SK-N-DZ (cell line): Measurements from ENCODE around the gene ADARB2.
A peak's percentile ranks its signal among the peaks of the same experiment; 100 is the strongest.

Source experiments
- DNase-seq: peaks from one replicate; pipeline ENCODE4 v3.0.0-alpha.2; 2015; ENCODE audit warnings: low spot score

Gene ADARB2

DNA sequence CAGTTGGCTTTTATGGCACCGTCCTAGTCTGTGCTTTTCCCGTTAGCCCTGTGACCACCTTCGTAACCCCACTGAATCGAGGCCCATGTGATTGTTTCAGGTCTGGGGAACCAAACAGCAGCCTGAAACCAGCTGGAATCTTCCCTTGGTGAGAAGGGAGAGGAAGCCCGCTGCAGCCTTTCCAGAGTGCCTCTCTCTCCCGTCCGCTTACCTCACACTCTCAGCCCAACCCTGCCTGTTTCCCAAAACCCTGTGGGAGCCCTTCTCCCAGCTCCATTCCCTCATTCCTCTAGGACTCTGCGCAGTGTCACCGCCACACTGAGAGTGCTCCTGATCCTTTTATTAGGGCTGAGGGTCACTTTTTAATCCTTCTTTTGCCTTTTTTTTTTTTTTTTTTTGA lies 541.5 kb downstream of the ADARB2 start:
- DNase-seq: no peak

DNA sequence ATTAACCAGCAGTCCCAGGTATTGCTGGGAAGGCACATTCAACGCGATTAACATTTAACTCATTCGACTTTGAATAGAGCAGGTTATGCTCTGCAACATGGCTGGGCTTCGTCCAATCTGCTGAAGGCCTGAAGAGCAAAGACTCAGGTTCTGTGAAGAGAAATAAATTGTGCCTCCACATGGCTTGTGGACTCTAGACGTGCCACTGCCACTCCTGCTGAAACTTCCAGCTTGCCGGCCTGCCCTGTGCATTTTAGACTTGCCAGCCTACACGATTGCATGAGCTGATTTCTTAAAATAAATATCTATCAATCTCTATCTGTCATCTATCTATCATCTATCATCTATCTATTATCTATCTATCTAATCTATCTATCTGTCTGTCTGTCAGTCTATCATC lies 543.2 kb downstream of the ADARB2 start:
- DNase-seq: no peak

DNA sequence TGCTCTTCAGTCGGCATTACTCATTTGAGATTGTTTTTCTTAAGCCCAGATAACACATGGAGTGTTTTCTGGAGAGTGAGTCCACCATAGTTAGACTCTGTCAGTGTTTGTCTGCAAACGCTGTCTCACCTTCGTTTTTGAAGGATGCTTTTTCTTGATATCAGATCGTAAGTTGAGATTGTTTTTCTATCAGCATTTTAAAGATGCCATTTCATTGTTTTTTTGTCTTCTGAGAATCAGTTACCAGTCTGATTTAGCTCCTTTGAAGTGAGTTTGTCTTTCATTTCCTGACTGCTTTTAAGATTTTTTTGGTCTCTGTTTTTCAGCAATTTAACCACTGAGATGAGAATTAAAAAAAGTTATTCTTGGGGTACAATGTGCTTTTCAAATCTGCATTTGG lies 543.8 kb downstream of the ADARB2 start:
- no peak for DNase-seq

DNA sequence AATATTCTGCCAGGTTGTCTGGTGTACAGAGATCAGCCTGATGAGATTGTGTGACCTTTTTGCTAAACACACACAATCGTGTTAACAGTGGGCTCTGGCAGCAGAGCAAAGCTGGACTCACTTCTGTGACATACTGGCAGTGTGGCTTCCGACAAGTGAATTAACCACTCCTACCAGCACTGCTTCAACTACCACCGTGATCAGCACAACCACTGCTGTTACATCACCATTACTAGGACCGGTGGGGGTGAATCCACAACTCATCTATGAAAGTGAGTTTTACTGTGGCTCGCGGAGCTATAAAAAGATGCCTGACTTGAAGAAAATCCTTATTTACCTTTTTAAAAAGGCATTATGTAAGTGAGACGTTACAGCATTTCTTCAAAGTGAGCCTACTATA lies 545.6 kb downstream of the ADARB2 start:
- no peak for DNase-seq

DNA sequence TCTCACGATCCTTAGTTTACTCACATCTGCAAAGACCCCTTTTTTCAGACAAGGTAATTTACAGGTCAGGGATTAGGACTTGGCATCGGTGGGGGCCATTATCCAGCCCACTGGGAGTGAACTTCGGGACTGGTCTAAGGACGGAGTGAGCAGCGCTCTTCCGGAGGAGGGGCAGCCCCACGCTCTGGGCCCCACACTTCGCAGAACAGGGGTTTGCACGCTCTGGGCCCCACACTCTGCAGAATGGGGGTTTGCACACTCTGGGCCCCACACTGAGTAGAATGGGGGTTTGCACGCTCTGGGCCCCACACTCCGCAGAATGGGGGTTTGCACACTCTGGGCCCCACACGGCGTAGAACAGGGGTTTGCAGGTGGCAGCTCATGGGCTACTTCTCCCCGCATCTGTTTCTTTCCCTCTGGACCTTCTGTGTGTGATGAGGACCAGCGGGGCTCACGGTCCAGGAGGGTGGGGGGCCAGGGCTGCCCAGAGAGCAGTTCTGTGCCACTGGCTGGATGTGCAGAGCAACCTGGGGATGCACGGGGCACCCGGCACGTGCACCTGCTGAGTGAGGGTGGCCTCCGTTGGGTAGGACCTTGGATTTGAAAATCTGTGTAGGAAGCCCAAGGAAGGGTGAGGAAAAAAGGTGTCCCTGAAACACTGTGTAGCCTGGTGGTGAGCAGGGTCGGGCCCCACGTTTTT lies 546.4 kb downstream of the ADARB2 start:
- no peak for DNase-seq

DNA sequence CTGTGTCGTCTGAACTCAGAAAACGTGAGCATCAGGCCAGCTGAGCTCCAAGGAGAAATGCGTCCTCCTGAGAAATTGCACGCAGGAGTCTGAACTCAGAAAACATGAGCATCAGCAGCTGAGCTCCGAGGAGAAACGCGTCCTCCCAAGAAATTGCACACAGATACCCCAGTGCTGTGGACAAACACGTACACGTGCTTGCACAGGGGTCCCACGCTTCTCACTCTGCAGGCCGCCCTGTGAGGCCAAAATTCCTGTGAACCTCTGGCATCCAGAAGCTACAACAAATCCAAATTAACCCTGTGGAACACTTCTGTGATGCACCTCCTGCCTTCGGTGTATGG lies 547.3 kb downstream of the ADARB2 start:
- no peak for DNase-seq

DNA sequence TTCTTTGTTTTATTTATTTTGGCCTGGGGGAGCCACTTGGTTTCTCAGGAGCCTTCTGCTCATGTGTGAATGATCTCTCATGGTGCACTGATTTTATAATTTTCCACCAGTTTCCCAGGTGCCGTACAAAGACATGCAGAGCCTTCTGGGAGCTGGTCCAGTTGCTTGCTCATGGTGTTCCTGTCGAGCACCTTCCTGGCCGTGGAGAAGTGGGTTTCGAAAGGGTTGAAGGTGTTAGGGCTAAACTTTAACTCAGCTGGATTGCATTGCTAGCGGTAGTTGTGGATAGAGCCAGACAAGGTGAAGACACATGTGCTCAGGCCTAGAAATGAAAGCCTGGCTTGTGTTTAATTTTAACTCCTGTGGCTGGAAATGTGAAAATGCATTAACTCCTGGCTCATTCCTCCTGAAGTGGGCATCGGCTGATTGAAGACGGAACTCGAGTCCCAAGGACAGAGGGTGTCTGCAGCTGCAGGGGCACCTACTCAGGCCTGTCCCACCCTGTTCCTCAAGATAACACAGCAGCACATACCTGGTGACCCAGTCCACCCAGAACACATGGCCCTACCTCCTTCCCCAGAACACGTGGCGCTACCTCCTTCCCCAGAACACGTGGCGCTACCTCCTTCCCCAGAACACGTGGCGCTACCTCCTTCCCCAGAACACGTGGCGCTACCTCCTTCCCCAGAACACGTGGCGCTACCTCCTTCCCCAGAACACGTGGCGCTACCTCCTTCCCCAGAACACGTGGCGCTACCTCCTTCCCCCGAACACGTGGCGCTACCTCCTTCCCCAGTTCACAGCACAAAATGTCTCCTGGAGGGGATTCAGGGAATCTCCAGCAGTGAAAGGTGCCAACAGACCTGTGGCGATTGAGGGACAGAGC lies 547.9 kb downstream of the ADARB2 start:
- DNase-seq: no peak

DNA sequence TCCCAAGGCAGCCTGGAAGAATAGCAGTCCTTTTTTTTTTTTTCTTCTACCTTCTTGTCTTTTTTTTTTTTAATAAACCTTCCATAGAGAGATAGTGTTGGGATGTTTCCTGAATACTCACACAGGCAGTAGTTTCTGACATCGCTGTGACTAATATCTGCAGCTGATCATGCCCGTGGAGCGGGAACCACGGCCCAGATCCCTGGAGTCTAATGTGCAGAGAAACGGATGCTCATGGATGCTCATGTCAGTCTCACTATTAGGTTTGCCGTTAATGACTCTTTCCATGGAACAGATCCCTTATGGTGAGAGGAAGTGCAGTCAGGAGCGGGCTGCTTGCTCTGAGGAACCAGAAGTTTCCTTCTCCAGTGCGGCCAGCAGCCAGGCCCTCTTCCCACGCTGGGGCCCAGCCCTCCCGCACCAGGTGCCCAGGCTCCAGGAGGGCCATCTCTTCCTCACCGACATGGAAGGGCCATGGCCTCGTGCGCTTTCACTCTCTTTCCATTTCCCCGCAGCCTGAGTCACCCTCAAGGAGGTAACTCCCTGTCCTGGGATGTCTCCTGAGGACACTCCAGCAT lies 548.7 kb downstream of the ADARB2 start:
- DNase-seq: no peak

DNA sequence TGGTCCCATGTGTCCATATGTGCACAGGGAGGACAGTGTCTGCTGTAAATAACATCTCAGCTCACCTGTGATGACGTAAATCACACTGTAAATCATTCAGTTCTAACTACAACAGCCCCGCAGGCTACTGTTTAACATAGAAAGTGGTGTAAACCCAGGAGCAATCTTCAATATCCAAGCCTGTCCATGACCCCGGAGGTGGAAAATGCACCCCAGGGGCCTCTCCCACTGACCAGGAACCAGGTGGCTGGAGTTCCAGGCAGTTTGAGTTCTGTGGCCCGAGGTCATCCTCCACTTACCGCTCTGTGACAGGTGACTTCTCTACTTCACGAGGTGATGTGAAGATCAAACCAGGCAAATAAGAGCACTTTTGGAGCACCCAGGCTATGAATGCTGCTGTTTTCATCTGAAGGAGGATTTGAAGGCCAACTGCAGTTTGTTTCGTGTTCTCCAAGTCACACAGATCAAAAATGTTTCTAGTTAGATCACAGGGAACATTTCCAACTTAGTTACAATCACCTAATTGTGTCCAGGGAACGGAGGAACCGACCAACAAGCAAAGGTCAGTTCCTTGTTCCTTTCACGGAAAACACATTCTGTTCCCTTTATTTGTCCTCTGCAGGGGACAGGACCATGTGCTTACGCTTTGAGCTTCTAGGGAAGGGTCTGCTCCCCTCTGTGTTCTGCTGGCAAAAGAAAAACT lies 549.3 kb downstream of the ADARB2 start:
- DNase-seq: no peak

DNA sequence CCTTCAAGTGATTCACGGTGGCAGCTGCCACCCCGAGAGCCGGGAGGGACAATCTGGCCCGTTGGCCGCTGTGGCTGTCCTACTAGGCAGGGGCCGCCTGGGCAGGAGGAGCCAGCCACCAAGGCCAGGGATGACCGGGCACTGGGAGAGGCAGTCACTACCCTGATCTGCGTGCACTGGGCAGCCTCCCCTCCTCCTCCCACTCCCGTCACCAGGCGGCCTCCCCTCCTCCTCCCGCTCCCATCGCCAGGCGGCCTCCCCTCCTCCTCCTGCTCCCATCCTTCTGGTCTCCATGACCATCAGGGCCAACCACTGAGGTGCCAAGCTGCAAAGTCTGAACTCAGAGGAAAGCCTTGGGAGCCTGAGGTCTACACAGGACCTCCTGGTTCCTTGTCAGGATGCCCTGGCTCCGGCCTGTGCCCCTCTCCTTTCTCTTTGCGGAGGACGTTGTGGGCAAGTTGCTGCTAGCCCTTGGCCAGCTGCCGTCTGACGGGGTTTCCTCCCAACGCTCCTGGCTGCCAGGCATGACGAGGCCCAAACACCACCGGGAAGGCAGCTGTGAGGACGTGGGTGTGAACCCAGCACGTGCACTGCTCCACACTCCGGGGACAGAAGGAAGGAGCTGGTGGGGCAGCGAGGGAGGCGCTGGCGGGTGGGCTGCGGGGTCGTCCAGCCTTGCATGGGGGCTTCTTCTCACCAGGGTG lies 550.0 kb downstream of the ADARB2 start:
- no peak for DNase-seq

DNA sequence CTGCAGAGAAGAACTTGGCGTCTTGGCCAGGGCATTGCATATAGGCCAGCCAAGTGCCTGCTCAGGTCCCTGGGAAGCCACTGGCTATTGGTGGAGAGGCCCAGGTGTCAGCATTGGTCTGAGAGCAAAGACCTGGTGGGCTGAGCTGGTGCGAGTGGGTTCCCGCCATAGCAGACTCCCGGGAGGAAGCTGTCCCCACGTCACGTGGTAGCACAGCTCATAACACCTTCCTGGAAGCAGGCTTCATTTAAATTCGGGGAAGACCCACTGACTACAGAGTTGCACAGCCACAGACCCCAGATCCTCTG lies 550.7 kb downstream of the ADARB2 start:
- DNase-seq: no peak

DNA sequence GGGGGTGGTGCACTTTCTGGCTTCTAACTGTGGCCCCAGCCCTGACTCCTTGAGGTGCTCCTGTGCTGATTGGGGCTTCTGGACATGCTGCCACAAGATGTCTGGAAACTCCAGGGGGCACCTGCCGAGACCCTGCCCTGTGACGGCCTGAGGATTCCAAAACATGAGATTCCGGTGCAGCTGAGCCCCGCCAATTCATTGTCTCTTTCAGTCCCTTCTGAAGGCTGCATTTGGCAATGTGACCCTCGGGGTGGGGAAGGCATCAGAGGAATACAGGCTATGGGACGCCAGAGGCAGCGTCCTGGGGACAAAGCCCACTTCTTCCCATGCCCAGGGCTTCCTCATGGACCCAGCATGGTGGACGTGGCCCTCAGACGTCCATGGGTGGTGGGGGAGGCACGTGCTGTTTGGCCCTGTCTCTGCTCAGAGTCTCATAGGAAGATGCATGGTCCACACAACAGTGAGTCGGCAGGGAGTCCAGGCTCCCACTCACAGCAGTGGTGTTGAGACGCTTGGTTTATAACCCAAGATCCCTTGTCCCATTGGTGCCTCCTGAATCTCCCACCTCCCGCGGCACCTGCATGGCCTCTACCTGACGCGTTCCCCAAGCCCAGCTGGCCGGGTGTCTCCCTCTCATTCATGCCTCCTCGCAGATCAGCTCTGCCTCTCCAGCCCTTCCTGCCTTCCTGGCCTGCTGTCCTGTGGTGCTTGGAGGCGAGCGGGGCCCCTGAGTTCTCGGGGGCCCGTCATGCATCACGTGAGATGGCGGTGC lies 551.2 kb downstream of the ADARB2 start:
- no peak for DNase-seq

DNA sequence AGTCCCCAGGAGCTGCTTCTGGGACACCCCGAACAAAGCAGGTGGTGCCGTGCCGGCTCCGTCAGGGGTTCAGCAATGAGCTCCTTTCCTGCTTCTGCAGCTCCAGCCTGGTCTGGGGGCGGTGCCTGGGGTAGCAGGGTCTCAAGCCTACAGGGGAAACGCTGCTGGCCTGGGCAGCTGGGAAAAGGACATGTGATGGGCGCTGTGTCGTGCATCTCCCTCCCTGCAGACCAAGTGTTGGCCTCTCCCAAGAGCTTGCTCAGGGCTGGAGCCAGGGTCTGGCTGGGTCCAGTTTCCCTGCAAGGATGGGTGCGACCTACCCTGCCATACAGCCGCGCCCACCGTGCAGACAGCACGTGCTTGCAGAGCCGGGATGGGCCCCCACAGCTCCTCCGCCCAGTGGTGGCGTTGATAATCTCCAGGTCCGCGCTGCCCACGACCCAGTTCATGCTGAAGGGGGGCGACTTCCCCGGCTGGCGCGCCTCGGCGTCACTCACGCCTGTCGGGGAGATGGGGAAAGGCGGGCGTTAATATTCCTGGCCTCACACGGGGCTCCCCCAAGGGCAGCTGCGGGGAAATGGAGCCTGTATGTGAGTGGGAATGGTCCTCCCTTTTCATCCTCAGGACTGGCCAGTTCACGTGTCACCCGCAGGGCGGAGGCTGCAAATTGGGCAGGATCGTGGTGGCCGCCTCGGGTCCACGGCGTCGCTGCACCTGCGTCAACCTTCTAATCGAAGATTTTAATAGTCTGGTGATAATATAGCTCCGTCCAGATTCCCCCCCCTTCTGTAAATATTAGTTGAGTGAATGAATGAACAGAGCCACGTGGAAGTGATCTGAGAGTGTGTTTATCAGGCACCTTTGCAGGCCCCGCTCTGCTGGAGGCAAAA lies 552.5 kb downstream of the ADARB2 start:
- no peak for DNase-seq

DNA sequence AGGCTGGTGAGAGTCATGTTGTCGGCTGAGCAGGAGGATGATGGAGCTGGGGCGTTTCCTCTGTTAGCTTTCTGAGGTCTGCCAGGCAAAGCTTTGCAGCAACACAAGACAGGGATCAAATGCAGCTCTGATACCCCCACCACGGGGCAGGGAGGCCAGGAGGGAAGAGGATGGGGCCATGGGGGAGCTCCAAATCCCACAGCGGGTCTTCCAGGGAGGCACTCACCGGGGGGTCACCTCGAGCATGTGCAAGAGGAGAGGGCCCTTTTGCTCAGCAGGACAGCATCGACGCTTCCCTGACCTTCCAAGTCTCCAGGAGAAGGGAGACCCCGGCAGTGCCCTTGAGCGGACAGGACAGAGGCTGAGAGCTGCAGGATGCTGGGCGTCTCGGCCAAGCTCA lies 553.6 kb downstream of the ADARB2 start:
- DNase-seq: no peak

DNA sequence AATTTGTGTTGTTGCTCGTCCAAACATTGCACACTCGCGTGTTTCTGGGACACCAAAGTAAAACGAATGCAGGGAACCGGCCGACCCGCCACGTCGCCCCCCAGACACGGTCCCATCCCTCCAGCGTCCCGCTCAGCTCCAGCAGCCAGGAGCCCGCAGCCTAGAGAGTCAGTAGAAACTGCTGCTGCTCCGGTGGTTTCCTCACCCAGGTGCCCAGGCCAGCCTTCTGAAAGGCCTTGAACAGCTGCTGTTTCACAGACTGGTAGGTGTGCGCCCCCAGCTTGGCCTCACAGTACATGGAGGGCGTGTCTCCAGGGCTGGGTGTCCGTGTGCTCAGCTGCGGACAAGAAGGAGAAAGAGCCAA lies 554.3 kb downstream of the ADARB2 start:
- DNase-seq: no peak

DNA sequence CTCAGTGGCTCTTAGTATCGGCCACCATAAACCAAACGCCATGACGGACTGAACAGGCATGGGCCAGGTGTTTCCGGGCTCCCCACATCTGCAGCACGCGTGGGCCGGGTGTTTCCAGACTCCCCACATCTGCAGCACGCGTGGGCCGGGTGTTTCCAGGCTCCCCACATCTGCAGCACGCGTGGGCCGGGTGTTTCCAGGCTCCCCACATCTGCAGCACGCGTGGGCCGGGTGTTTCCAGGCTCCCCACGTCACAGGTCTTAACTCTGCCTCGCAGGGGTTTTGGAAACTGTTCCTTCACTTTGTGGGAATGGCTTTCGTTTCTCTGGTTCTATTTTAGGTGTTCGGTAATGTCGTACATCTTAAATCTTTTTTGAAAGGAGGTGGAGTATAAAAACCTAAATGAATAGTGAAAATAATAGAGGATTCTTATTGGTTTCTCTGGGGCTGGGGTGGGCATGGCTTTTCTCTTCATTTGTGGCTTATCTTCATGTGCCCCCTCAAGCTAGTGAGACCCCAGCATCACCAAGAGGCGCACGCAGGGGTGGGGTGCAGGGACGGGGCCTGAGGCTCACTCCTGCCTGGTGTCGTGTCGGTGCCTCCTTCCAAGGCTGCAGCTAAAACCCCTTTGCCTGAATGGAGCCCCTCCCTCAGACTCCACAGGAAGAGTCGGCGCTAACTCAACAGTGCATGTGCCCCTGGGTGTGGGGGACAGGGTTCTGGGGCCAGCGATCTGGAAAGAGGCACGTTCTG lies 554.9 kb downstream of the ADARB2 start:
- no peak for DNase-seq

DNA sequence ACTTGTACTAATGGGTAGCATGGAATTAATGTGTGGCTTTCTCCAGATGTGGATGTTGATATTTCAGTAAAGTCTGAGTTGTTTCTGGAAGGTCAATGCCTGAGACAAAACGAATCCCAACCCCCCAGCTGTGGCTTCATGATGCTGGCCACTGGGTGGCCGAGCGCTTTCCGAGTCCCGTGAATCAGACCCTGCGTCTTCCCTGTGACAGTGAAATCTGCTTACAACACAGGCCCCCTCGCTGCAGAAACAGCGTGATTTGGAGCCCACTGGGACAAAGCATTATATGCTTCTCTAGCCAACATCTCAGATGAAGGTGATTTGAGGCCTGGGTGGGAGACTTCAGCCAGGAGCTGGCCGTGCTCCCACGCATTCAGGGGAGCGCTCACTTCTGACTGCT lies 556.5 kb downstream of the ADARB2 start:
- DNase-seq: peak; percentile 34

DNA sequence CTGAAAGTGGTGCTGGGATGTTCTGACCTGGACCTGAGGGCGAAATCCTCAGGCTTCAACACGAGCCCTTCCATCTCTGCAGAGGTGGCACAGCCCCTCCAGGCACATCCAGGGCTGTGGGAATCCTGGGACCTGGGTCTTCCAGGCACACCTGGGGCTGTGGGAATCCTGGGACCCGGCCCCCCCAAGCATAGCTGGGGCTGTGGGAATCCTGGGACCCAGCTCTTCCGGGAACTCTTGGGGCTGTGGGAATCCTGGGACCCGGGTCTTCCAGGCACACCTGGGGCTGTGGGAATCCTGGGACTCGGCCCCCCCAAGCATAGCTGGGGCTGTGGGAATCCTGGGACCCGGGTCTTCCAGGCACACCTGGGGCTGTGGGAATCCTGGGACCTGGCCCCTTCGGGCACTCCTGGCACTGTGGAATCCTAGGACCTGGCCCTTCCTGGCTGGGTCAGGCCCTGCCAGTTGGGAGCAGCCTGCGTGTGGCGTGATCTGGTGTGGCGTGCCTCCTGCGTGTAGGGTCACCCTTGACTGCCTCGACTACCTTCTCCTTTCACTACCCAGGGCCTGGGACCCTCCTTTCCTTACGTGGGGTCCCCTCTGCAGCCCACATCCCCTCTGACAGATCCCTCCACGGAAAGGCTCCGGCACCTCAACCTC lies 557.1 kb downstream of the ADARB2 start:
- DNase-seq: no peak
